ENCODE measurements around the gene EGFR.

EGFR gene

DNA sequence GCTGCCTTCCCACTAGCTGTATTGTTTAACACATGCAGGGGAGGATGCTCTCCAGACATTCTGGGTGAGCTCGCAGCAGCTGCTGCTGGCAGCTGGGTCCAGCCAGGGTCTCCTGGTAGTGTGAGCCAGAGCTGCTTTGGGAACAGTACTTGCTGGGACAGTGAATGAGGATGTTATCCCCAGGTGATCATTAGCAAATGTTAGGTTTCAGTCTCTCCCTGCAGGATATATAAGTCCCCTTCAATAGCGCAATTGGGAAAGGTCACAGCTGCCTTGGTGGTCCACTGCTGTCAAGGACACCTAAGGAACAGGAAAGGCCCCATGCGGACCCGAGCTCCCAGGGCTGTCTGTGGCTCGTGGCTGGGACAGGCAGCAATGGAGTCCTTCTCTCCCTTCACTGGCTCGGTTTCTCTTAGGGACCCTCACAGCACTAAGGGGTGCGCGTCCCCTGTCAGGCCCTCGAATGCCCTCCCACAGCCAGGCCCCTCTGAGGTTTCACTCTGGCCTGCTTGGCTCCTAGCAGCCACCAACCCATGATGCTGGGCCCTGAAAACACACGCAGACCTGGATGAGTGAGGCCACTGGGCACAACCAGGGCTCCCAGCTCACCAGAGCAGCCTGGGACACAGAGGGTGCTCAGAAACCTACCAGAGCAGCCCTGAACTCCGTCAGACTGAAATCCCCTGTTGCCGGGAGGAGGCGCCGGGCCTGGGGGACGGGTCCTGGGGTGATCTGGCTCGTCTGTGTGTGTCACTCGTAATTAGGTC, 173.3 kb downstream of the EGFR start:
- H3K4me1 ChIP-seq (ENCODE audit: control insufficient read depth in 1 of 2, insufficient read depth in 2 of 2, low read length in 2 of 2) = peaks cover 32 to 35% of the 10 kb centered on the region in 2 donors
- peaks cover 0 to 11% of the 10 kb centered on the region in 2 donors for H3K36me3 ChIP-seq (ENCODE audit: control insufficient read depth in 1 of 2, insufficient read depth in 2 of 2, low read length in 2 of 2)
- H3K27me3 ChIP-seq (ENCODE audit: control insufficient read depth in 1 of 2, insufficient read depth in 2 of 2, low read length in 2 of 2) = no peaks in the 10 kb centered on the region
- no peaks in the 10 kb centered on the region for H3K9me3 ChIP-seq (ENCODE audit: control insufficient read depth in 1 of 2, low read length in 2 of 2)
- H3K9ac ChIP-seq (ENCODE audit: low read depth in 1 of 2, low read length in 2 of 2) = no peak overlapping the region
- H3K27ac ChIP-seq (ENCODE audit: low read depth, low read length) = no peak overlapping the region
- no peak overlapping the region for H3K4me3 ChIP-seq (ENCODE audit: low read depth in 1 of 2, low read length in 2 of 2)

DNA sequence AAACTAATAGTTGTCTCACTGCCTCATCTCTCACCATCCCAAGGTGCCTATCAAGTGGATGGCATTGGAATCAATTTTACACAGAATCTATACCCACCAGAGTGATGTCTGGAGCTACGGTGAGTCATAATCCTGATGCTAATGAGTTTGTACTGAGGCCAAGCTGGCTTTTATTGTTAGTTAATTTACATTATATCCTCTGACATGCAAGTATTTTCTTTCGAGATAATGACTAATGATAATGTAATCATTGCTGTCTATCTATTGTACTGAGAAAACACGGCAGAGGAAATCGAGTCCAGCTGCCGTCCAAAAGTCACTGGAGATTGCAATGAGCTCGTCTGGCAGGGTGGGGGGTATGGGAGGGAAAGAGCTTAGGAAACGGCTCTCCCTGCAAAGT, 173.9 kb downstream of the EGFR start:
- H3K36me3 ChIP-seq (ENCODE audit: control insufficient read depth in 1 of 2, insufficient read depth in 2 of 2, low read length in 2 of 2) = peaks cover 0 to 10% of the 10 kb centered on the region in 2 donors
- no peaks in the 10 kb centered on the region for H3K9me3 ChIP-seq (ENCODE audit: control insufficient read depth in 1 of 2, low read length in 2 of 2)
- H3K27me3 ChIP-seq (ENCODE audit: control insufficient read depth in 1 of 2, insufficient read depth in 2 of 2, low read length in 2 of 2) = no peaks in the 10 kb centered on the region
- H3K9ac ChIP-seq (ENCODE audit: low read depth in 1 of 2, low read length in 2 of 2) = no peak overlapping the region
- no peak overlapping the region for H3K27ac ChIP-seq (ENCODE audit: low read depth, low read length)
- no peak overlapping the region for H3K4me3 ChIP-seq (ENCODE audit: low read depth in 1 of 2, low read length in 2 of 2)
- peaks cover 26 to 28% of the 10 kb centered on the region in 2 donors for H3K4me1 ChIP-seq (ENCODE audit: control insufficient read depth in 1 of 2, insufficient read depth in 2 of 2, low read length in 2 of 2)

DNA sequence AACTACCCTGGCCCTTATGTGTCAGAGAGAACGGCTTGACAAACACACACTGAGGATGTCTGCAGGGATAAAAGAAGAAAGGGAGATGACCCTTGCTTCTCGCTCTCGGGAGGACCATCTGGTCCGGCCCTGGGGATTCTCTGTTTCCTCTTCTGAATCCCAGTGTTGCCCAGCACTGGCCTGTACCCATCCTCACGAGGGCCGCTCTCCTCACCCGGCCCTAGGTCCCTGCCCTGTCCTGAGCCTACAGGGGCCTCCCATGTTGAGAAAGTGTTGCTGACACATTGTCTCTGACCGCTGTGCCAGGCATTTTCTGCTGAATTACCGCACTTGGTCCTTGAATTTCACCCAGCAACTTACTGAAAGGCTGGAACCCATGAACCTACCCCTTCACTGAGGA, 174.4 kb downstream of the EGFR start:
- no peak overlapping the region for H3K27ac ChIP-seq (ENCODE audit: low read depth, low read length)
- H3K36me3 ChIP-seq (ENCODE audit: control insufficient read depth in 1 of 2, insufficient read depth in 2 of 2, low read length in 2 of 2) = peaks cover 0 to 12% of the 10 kb centered on the region in 2 donors
- H3K4me3 ChIP-seq (ENCODE audit: low read depth in 1 of 2, low read length in 2 of 2) = no peak overlapping the region
- no peaks in the 10 kb centered on the region for H3K27me3 ChIP-seq (ENCODE audit: control insufficient read depth in 1 of 2, insufficient read depth in 2 of 2, low read length in 2 of 2)
- peaks cover 20 to 23% of the 10 kb centered on the region in 2 donors for H3K4me1 ChIP-seq (ENCODE audit: control insufficient read depth in 1 of 2, insufficient read depth in 2 of 2, low read length in 2 of 2)
- no peak overlapping the region for H3K9ac ChIP-seq (ENCODE audit: low read depth in 1 of 2, low read length in 2 of 2)
- no peaks in the 10 kb centered on the region for H3K9me3 ChIP-seq (ENCODE audit: control insufficient read depth in 1 of 2, low read length in 2 of 2)

DNA sequence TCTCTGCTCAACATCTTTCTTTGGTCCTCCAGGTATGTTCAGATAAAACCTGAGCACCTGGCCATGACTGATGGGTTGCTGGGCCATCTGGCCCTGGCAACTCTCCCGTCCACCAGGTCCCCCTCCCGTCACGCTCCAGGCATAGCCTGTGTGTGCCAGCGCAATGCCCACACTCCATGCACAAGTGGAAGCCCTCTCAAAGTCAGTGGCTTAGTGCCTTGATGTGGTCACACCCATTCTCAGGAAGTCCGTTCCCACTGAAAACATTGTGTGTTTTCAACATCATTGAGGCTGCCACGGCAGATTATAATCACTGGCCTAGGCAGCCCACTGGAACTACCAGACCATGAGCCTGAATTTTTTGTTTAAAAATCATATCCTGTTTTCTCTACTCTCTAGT, 175.7 kb downstream of the EGFR start:
- H3K4me3 ChIP-seq (ENCODE audit: low read depth in 1 of 2, low read length in 2 of 2) = no peak overlapping the region
- H3K27me3 ChIP-seq (ENCODE audit: control insufficient read depth in 1 of 2, insufficient read depth in 2 of 2, low read length in 2 of 2) = no peaks in the 10 kb centered on the region
- H3K9me3 ChIP-seq (ENCODE audit: control insufficient read depth in 1 of 2, low read length in 2 of 2) = no peaks in the 10 kb centered on the region
- H3K9ac ChIP-seq (ENCODE audit: low read depth in 1 of 2, low read length in 2 of 2) = no peak overlapping the region
- peaks cover 2 to 24% of the 10 kb centered on the region in 2 donors for H3K36me3 ChIP-seq (ENCODE audit: control insufficient read depth in 1 of 2, insufficient read depth in 2 of 2, low read length in 2 of 2)
- H3K27ac ChIP-seq (ENCODE audit: low read depth, low read length) = no peak overlapping the region
- H3K4me1 ChIP-seq (ENCODE audit: control insufficient read depth in 1 of 2, insufficient read depth in 2 of 2, low read length in 2 of 2) = peaks cover 9 to 14% of the 10 kb centered on the region in 2 donors

DNA sequence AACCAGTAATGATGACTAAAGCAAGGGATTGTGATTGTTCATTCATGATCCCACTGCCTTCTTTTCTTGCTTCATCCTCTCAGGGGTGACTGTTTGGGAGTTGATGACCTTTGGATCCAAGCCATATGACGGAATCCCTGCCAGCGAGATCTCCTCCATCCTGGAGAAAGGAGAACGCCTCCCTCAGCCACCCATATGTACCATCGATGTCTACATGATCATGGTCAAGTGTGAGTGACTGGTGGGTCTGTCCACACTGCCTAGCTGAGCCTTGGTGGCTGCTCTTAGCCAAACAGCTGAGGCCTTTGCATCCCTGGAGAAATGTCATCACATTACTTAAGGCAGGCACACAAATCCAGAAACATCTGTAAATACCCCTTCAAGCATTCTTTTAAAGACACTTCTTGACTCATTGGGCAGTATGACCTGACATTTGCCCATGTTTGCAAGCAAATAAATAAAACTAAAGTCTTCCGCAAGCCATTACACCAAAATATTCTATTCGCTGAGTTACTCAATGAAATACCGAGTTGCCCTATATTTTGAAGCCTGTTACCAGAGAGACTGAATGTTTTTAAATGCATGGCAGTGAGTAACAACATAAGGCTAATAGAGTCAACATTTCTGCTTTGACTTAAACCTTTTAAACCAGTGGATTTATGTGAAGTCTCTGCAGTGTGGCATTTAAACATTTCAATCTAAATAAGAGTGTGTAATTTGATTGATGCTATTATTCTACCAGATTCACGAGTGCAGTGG, 180.0 kb downstream of the EGFR start:
- no peak overlapping the region for H3K4me3 ChIP-seq (ENCODE audit: low read depth in 1 of 2, low read length in 2 of 2)
- H3K9me3 ChIP-seq (ENCODE audit: control insufficient read depth in 1 of 2, low read length in 2 of 2) = no peaks in the 10 kb centered on the region
- H3K9ac ChIP-seq (ENCODE audit: low read depth in 1 of 2, low read length in 2 of 2) = no peak overlapping the region
- H3K27ac ChIP-seq (ENCODE audit: low read depth, low read length) = no peak overlapping the region
- peaks cover 22 to 53% of the 10 kb centered on the region in 2 donors for H3K36me3 ChIP-seq (ENCODE audit: control insufficient read depth in 1 of 2, insufficient read depth in 2 of 2, low read length in 2 of 2)
- no peaks in the 10 kb centered on the region for H3K4me1 ChIP-seq (ENCODE audit: control insufficient read depth in 1 of 2, insufficient read depth in 2 of 2, low read length in 2 of 2)
- H3K27me3 ChIP-seq (ENCODE audit: control insufficient read depth in 1 of 2, insufficient read depth in 2 of 2, low read length in 2 of 2) = no peaks in the 10 kb centered on the region

DNA sequence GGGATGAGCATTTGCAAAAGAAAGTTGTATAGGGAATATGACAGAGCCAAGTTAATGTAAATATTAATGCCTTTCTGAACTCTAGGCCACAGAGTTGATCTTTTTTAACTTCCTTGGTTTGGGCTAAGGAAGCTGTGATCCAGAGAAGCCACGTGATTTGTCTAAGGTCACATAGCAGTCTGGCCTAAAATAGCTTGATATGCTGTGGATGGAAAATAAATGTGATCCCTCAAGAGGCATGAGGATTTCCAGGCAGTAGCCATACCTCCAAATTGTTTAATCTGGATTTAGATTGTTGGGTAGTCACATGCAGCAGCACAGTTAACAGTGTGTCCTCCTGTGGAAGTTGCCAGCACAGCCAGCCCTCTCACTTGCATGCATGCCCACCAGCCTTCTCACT, 180.6 kb downstream of the EGFR start:
- Histone ChIP-seq H3K4me3 (ENCODE audit: low read depth in 1 of 2, low read length in 2 of 2) (no peak overlapping the region), H3K27me3 (ENCODE audit: control insufficient read depth in 1 of 2, insufficient read depth in 2 of 2, low read length in 2 of 2) (no peaks in the 10 kb centered on the region), H3K36me3 (ENCODE audit: control insufficient read depth in 1 of 2, insufficient read depth in 2 of 2, low read length in 2 of 2) (peaks cover 26 to 59% of the 10 kb centered on the region in 2 donors), H3K27ac (ENCODE audit: low read depth, low read length) (no peak overlapping the region), H3K9ac (ENCODE audit: low read depth in 1 of 2, low read length in 2 of 2) (no peak overlapping the region), H3K4me1 (ENCODE audit: control insufficient read depth in 1 of 2, insufficient read depth in 2 of 2, low read length in 2 of 2) (no peaks in the 10 kb centered on the region), H3K9me3 (ENCODE audit: control insufficient read depth in 1 of 2, low read length in 2 of 2) (no peaks in the 10 kb centered on the region)

DNA sequence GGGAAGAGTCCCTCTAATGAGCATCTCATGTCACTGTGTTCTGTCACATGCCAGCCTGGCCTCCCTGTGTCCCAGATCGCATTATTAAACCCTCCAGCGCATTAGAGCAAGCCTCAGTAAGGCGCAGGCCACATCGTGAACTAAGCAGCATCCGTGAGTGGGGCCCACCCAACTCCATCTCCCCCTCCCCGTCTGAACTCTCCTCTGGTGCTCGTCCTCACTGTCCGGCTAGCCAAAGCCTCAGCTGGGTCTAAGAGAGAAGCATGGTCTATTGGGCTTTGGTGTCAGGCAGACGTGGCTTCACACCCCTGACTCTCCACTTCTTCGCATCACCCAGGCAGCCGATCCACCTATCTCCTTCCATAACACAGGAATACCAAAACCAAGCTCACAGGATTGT, 181.6 kb downstream of the EGFR start:
- Histone ChIP-seq H3K4me1 (ENCODE audit: control insufficient read depth in 1 of 2, insufficient read depth in 2 of 2, low read length in 2 of 2) (no peaks in the 10 kb centered on the region), H3K36me3 (ENCODE audit: control insufficient read depth in 1 of 2, insufficient read depth in 2 of 2, low read length in 2 of 2) (peaks cover 30 to 69% of the 10 kb centered on the region in 2 donors)

DNA sequence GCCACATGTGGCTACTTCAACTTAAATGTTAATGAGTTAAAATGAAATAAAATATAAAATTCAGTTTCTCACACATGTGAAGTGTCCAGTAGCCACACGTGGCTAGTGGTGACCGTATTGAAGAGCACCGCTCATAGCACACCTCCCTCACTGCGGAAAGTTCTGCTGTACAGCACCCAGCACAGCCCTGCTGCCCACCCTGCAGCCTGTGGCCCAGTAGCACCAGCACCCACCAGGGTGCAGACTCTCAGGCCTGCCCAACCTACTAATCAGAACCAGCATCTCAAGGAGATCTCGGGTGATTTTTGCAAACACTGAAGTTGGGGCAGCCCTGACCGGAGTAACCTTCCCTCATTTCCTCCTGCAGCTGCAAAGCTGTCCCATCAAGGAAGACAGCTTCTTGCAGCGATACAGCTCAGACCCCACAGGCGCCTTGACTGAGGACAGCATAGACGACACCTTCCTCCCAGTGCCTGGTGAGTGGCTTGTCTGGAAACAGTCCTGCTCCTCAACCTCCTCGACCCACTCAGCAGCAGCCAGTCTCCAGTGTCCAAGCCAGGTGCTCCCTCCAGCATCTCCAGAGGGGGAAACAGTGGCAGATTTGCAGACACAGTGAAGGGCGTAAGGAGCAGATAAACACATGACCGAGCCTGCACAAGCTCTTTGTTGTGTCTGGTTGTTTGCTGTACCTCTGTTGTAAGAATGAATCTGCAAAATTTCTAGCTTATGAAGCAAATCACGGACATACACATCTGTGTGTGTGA, 183.5 kb downstream of the EGFR start:
- Histone ChIP-seq H3K4me3 (ENCODE audit: low read depth in 1 of 2, low read length in 2 of 2) (no peak overlapping the region), H3K9me3 (ENCODE audit: control insufficient read depth in 1 of 2, low read length in 2 of 2) (no peaks in the 10 kb centered on the region), H3K36me3 (ENCODE audit: control insufficient read depth in 1 of 2, insufficient read depth in 2 of 2, low read length in 2 of 2) (peaks cover 38 to 81% of the 10 kb centered on the region in 2 donors), H3K4me1 (ENCODE audit: control insufficient read depth in 1 of 2, insufficient read depth in 2 of 2, low read length in 2 of 2) (no peaks in the 10 kb centered on the region), H3K27ac (ENCODE audit: low read depth, low read length) (no peak overlapping the region), H3K9ac (ENCODE audit: low read depth in 1 of 2, low read length in 2 of 2) (no peak overlapping the region), H3K27me3 (ENCODE audit: control insufficient read depth in 1 of 2, insufficient read depth in 2 of 2, low read length in 2 of 2) (no peaks in the 10 kb centered on the region)

More for the DNA sequence above, 181.6 kb downstream of the EGFR start:
- no peaks in the 10 kb centered on the region for H3K27me3 ChIP-seq (ENCODE audit: control insufficient read depth in 1 of 2, insufficient read depth in 2 of 2, low read length in 2 of 2)
- no peak overlapping the region for H3K27ac ChIP-seq (ENCODE audit: low read depth, low read length)
- H3K9me3 ChIP-seq (ENCODE audit: control insufficient read depth in 1 of 2, low read length in 2 of 2) = no peaks in the 10 kb centered on the region
- H3K4me3 ChIP-seq (ENCODE audit: low read depth in 1 of 2, low read length in 2 of 2) = no peak overlapping the region
- H3K9ac ChIP-seq (ENCODE audit: low read depth in 1 of 2, low read length in 2 of 2) = no peak overlapping the region

DNA sequence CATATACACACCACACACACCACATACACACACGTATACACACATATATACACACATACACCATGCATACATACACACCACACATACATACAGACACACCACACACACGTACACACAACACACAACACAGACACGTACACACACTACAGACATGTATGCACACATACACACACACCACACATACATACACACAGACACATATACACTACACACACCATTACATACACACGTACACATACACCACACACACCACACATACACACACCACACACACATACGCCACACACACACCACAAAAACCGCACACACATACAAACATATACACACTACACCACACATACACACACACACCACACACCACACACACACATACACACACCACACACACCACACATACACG, 184.5 kb downstream of the EGFR start:
- Histone ChIP-seq H3K9ac (ENCODE audit: low read depth in 1 of 2, low read length in 2 of 2) (no peak overlapping the region), H3K4me1 (ENCODE audit: control insufficient read depth in 1 of 2, insufficient read depth in 2 of 2, low read length in 2 of 2) (no peaks in the 10 kb centered on the region), H3K4me3 (ENCODE audit: low read depth in 1 of 2, low read length in 2 of 2) (no peak overlapping the region), H3K9me3 (ENCODE audit: control insufficient read depth in 1 of 2, low read length in 2 of 2) (no peaks in the 10 kb centered on the region), H3K27ac (ENCODE audit: low read depth, low read length) (no peak overlapping the region), H3K36me3 (ENCODE audit: control insufficient read depth in 1 of 2, insufficient read depth in 2 of 2, low read length in 2 of 2) (peaks cover 40 to 81% of the 10 kb centered on the region in 2 donors), H3K27me3 (ENCODE audit: control insufficient read depth in 1 of 2, insufficient read depth in 2 of 2, low read length in 2 of 2) (no peaks in the 10 kb centered on the region)

Measured in duodenal mucosa (tissue), 2 donors.